HEK293T (cell line): Measurements from ENCODE around the gene SH3PXD2A.

ENCODE experiments used
- CTBP1 ChIP-seq: fragments of 450-650 bp; IDR thresholded peaks from 2 replicates; pipeline ENCODE4 v1.6.1; 2016; ENCODE audit warnings: borderline replicate concordance
- ELF4 ChIP-seq: fragments of 450-650 bp; IDR thresholded peaks from 2 replicates; pipeline ENCODE4 v1.6.1; 2017; ENCODE audit warnings: antibody characterized with exemption
- SUZ12 ChIP-seq: fragments of 450-650 bp; IDR thresholded peaks from 2 replicates; pipeline ENCODE4 v1.6.1; 2016; ENCODE audit warnings: mild to moderate bottlenecking
- TF ChIP-seq, protein P1 (sequence below): fragments of 450-650 bp; IDR thresholded peaks from 2 replicates; pipeline ENCODE4 v1.6.1; 2016

DNA sequence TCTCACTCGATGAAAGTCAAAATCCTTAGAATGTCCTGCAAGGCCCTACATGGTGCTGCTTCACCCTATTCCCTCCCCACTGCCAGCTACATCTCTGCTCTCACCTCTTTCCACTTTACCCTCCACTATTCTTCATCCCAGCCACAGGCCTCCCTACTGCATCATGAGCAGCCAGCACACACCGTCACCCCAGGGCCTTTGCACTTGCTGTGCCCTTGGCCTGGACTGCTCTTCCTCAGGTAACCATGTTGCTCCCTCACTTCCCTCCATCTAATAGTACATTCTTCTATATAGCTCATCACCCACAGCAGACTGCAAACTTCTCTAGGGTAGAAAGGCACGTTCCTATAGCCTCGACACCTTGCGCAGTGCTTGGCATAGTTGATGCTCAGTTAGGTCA is 167.7 kb downstream of the SH3PXD2A start:
- TF ChIP-seq ELF4 (no peak), SUZ12 (no peak), CTBP1 (no peak)
- TF ChIP-seq, protein P1, sequence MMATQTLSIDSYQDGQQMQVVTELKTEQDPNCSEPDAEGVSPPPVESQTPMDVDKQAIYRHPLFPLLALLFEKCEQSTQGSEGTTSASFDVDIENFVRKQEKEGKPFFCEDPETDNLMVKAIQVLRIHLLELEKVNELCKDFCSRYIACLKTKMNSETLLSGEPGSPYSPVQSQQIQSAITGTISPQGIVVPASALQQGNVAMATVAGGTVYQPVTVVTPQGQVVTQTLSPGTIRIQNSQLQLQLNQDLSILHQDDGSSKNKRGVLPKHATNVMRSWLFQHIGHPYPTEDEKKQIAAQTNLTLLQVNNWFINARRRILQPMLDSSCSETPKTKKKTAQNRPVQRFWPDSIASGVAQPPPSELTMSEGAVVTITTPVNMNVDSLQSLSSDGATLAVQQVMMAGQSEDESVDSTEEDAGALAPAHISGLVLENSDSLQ = no peak
